Calu3 (cell line): ENCODE data around the gene CDKAL1. TPM values are rescaled to one million over a fixed set of nuclear protein-coding genes. Genes with fewer than 3 reads are reported as not detected.

ENCODE experiments used
- BruUV-seq: library from RNA; stranded (reverse); fragments of 400-500 nt; replicated peaks from 2 replicates; lab custom pipeline; 2021; lab: Mats Ljungman, UMichigan
- CTCF ChIA-PET: fragments of 300-600 bp; sonication (Branson Sonifier 250); formaldehyde crosslinking; loops from one replicate; lab custom pipeline; 2022; ENCODE audit warnings: antibody characterized with exemption; lab: Charles Lee
- DNase-seq: peaks from one replicate; pipeline ENCODE4 v3.0.0; 2022
- H3K27ac Mint-ChIP-seq: one replicate; pipeline ENCODE4 v1.8.0; 2022; ENCODE audit warnings: mixed read lengths; ENCODE audit not compliant: unreplicated experiment
- H3K27me3 Mint-ChIP-seq: one replicate; pipeline ENCODE4 v1.8.0; 2022; ENCODE audit warnings: mixed read lengths; ENCODE audit not compliant: unreplicated experiment
- H3K36me3 Mint-ChIP-seq: one replicate; pipeline ENCODE4 v1.8.0; 2022; ENCODE audit warnings: mild to moderate bottlenecking, moderate library complexity, mixed read lengths; ENCODE audit not compliant: insufficient read depth, unreplicated experiment
- H3K4me1 Mint-ChIP-seq: one replicate; pipeline ENCODE4 v1.8.0; 2022; ENCODE audit warnings: mild to moderate bottlenecking, low read depth, mixed read lengths; ENCODE audit not compliant: unreplicated experiment
- H3K4me3 Mint-ChIP-seq: one replicate; pipeline ENCODE4 v1.8.0; 2022; ENCODE audit warnings: mild to moderate bottlenecking, low read depth, moderate library complexity, mixed read lengths; ENCODE audit not compliant: unreplicated experiment
- H3K9me3 Mint-ChIP-seq: one replicate; pipeline ENCODE4 v1.8.0; 2022; ENCODE audit warnings: low read depth, mixed read lengths; ENCODE audit not compliant: unreplicated experiment
- intact Hi-C: fragments of 100-400 bp; cut with micrococcal nuclease; formaldehyde crosslinking; loops from one replicate; pipeline ENCODE4 v1.10.0; 2022; ENCODE audit not compliant: unreplicated experiment
- total RNA-seq: library from RNA; stranded (reverse); gene quantifications from 2 replicates; pipeline ENCODE4 v1.2.3, GENCODE V29; 2022
- TF ChIP-seq, protein P1 (sequence below): fragments of 200-600 bp; IDR thresholded peaks from one replicate; pipeline ENCODE4 v1.8.0; 2022; ENCODE audit warnings: antibody characterized with exemption; ENCODE audit not compliant: unreplicated experiment

The CDKAL1 gene
- total RNA-seq, 1 experiment from 2014 or later, result 39.6 TPM

DNA sequence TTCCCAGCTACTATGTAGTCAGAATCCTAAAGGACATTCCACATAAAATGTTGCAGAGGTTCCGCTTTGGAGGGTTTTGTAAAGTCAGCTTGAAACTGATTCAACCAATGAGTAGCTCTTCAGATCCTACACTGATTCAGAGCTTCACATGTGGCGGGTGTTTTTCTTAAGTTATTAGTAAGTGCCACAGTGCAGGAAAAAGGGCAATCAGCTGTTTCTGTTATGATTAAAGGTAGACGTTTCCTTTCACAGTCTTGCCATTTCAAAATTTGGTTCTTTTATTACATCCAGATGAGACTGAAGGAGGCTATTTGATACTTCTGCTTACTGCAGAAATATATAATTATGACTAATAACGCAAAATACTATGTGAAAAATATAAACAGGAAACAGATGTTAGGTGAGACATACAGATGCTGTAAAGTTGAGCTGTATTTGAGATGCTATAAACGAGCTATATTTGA lies 443.9 kb downstream of the CDKAL1 start:
- no TSS peak for BruUV-seq
- TF ChIP-seq, protein P1, sequence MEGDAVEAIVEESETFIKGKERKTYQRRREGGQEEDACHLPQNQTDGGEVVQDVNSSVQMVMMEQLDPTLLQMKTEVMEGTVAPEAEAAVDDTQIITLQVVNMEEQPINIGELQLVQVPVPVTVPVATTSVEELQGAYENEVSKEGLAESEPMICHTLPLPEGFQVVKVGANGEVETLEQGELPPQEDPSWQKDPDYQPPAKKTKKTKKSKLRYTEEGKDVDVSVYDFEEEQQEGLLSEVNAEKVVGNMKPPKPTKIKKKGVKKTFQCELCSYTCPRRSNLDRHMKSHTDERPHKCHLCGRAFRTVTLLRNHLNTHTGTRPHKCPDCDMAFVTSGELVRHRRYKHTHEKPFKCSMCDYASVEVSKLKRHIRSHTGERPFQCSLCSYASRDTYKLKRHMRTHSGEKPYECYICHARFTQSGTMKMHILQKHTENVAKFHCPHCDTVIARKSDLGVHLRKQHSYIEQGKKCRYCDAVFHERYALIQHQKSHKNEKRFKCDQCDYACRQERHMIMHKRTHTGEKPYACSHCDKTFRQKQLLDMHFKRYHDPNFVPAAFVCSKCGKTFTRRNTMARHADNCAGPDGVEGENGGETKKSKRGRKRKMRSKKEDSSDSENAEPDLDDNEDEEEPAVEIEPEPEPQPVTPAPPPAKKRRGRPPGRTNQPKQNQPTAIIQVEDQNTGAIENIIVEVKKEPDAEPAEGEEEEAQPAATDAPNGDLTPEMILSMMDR, result no peak
- Mint-ChIP-seq H3K4me3 (no peak overlapping the region), H3K9me3 (peaks cover 2% of the 10 kb centered on the region), H3K27ac (no peak overlapping the region), H3K27me3 (no peaks in the 10 kb centered on the region), H3K36me3 (no peaks in the 10 kb centered on the region), H3K4me1 (no peaks in the 10 kb centered on the region)
- no peak for DNase-seq
- intact Hi-C loops, result no loop called here
- CTCF ChIA-PET, result no interaction called here

- no TSS peak for BruUV-seq
Measured at GRCh38 chr6:20979076-20979475, 444.8 kb downstream of the CDKAL1 start.

GRCh38 chr6:20983961-20984360 lies 449.7 kb downstream of the CDKAL1 start:
- no peaks in the 10 kb centered on the region for H3K27me3 Mint-ChIP-seq
- intact Hi-C loops, result no loop called here
- TF ChIP-seq, protein P1, result no peak
- BruUV-seq, result no TSS peak
- peaks cover 4% of the 10 kb centered on the region for H3K9me3 Mint-ChIP-seq
- CTCF ChIA-PET, result no interaction called here
- no peak for DNase-seq
- H3K4me1 Mint-ChIP-seq, result no peaks in the 10 kb centered on the region
- no peak overlapping the region for H3K27ac Mint-ChIP-seq
- no peaks in the 10 kb centered on the region for H3K36me3 Mint-ChIP-seq
- no peak overlapping the region for H3K4me3 Mint-ChIP-seq

More at GRCh38 chr6:20979076-20979475, 444.8 kb downstream of the CDKAL1 start:
- no peak overlapping the region for H3K27ac Mint-ChIP-seq
- no peak overlapping the region for H3K4me3 Mint-ChIP-seq
- peaks cover 4% of the 10 kb centered on the region for H3K9me3 Mint-ChIP-seq
- H3K4me1 Mint-ChIP-seq, result no peaks in the 10 kb centered on the region
- H3K36me3 Mint-ChIP-seq, result no peaks in the 10 kb centered on the region
- intact Hi-C loops, result no loop called here
- CTCF ChIA-PET, result no interaction called here
- DNase-seq, result no peak
- H3K27me3 Mint-ChIP-seq, result no peaks in the 10 kb centered on the region
- TF ChIP-seq, protein P1, result no peak

DNA sequence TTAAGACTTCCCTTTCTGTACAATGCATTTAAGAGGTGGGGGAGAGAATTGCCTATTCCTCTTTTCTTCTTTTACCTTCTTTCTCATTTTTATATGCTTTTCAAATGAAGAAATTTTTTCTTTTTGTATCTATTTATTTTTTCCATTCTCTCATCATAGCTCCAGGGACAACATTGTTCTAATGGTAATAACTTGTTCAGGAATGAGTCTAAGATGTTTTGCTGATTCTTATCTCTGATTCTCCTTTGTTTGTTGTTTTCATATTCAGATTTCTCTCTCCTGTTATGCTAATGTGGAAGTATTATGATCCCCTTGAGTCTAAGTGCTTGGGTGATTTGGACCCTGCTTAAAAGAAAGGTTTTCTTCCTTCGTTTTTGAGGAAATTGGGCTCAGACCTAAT lies 451.6 kb downstream of the CDKAL1 start:
- H3K36me3 Mint-ChIP-seq, result no peaks in the 10 kb centered on the region
- no peak overlapping the region for H3K27ac Mint-ChIP-seq
- peaks cover 3% of the 10 kb centered on the region for H3K9me3 Mint-ChIP-seq
- CTCF ChIA-PET, result no interaction called here
- no peak for DNase-seq
- H3K27me3 Mint-ChIP-seq, result no peaks in the 10 kb centered on the region
- H3K4me3 Mint-ChIP-seq, result no peak overlapping the region
- TF ChIP-seq, protein P1, result no peak
- no TSS peak for BruUV-seq
- intact Hi-C loops, result no loop called here
- H3K4me1 Mint-ChIP-seq, result no peaks in the 10 kb centered on the region
